K562 (cell line): Measurements from ENCODE around the gene PPP6R1. TPM values are rescaled to one million over a fixed set of nuclear protein-coding genes. Genes with fewer than 3 reads are reported as not detected.

ENCODE experiments used
- CBX1 ChIP-seq: sonication (generic); IDR thresholded peaks from 2 replicates; pipeline ENCODE4 v1.6.1; 2016; ENCODE audit warnings: antibody characterized with exemption, low read depth, mild to moderate bottlenecking
- FOXA3 ChIP-seq, 2 experiments: fragments of 450-650 bp in 1 of 2; sonication (generic) in 1 of 2; formaldehyde crosslinking; IDR thresholded peaks in 1 of 2; conservative IDR thresholded peaks in 1 of 2; 2 replicates each; pipeline versions ENCODE4 v1.4.0 to v1.8.0; 2020 to 2022; ENCODE audit warnings: mild to moderate bottlenecking in 2 of 2, missing genetic modification reagents in 1 of 2
- KAT2B ChIP-seq: IDR thresholded peaks from one replicate; pipeline ENCODE4 v1.6.1; 2012; ENCODE audit warnings: low read depth, mild to moderate bottlenecking, control low read depth, inconsistent platforms, low read length, moderate library complexity
- ZNF232 ChIP-seq: sonication (generic); formaldehyde crosslinking; IDR thresholded peaks from 2 replicates; pipeline ENCODE4 v1.8.0; 2022; ENCODE audit warnings: mild to moderate bottlenecking, missing genetic modification reagents
- polyA plus RNA-seq, 8 experiments: library from polyadenylated mRNA; depleted of rRNA in 4 of 8; stranded (reverse) in 5 of 8; unstranded in 3 of 8; fragments of >200 nt; fragmentation: Nextera tagmentation in 2 of 8; fragmentation: Illumina TruSeq in 1 of 8; extraction: Ambion mirVana in 2 of 8; extraction: Trizol in 1 of 8; gene quantifications; 2 replicates each; pipeline versions ENCODE4 v1.2.1 to v1.2.3, GENCODE V29; 2011 to 2014; ENCODE audit warnings: inconsistent platforms in 1 of 8, missing spikeins in 1 of 8
- total RNA-seq, 7 experiments: library from RNA; depleted of rRNA in 6 of 7; stranded (reverse); fragments of >200 nt in 6 of 7; fragmentation: Illumina TruSeq in 2 of 7; extraction: Trizol in 2 of 7; gene quantifications; 2 replicates each; pipeline versions ENCODE4 v1.2.1 to v1.2.3, GENCODE V29; 2011 to 2021; ENCODE audit warnings: low replicate concordance in 1 of 7
- TF ChIP-seq, protein P1 (sequence below): fragments of 450-650 bp; IDR thresholded peaks from one replicate; pipeline ENCODE4 v1.6.1; 2018; ENCODE audit warnings: mild to moderate bottlenecking, moderate library complexity; ENCODE audit not compliant: partially characterized antibody
- TF ChIP-seq, protein P2 (sequence below): fragments of 450-650 bp; IDR thresholded peaks from 2 replicates; pipeline ENCODE4 v1.6.1; 2016; ENCODE audit warnings: mild to moderate bottlenecking, moderate library complexity

PPP6R1 gene
- total and polyA plus RNA-seq, 9 of the 15 experiments (the other 6 are each of a cell fraction or from before 2014, with no cell fraction given) = 0.48 to 135 (median 37.2) TPM

DNA sequence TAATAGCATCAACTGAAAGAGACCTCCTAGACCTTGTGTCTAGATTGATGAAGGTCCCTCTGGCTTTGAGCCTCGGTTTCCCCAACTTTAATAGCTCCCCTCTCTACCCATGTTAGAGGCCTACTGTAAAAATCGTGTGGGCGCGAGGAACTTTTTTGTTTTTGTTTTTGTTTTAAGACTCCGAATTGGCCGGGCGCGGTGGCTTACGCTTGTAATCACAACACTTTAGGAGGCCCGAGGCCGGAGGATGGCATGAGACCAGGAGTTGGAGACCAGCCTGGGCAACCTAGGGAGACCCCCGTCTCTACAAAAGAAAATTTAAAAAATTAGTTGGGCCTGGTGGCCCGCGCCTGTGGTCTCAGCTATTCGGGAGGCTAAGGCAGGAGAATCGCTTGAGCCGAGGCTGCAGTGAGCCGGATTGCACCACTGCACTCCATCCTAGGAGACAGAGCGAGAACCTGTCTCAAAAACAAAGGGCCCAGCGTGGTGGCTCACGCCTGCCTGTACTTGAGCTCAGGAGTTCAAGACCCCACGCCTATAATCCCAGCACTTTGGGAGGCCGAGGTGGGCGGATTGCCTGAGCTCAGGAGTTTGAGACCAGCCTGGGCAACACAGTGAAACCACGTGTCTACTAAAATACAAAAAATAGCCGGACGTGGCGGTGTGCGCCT lies 858 bp upstream of the PPP6R1 start (continued):
- no peak for TF ChIP-seq CBX1
- TF ChIP-seq FOXA3 (CRISPR knock-in tag; conservative IDR thresholded peaks at IDR 0.05 in 1 of 2, IDR thresholded peaks at IDR 0.05 in 1 of 2) = 0 out of 4 replicates have a peak, but pooled peaks of 1 of the 2 experiments have one; percentile 48
- TF ChIP-seq, protein P1, sequence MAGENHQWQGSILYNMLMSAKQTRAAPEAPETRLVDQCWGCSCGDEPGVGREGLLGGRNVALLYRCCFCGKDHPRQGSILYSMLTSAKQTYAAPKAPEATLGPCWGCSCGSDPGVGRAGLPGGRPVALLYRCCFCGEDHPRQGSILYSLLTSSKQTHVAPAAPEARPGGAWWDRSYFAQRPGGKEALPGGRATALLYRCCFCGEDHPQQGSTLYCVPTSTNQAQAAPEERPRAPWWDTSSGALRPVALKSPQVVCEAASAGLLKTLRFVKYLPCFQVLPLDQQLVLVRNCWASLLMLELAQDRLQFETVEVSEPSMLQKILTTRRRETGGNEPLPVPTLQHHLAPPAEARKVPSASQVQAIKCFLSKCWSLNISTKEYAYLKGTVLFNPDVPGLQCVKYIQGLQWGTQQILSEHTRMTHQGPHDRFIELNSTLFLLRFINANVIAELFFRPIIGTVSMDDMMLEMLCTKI = no peak
- TF ChIP-seq ZNF232 (CRISPR knock-in tag) = no peak
- no peak for TF ChIP-seq KAT2B
- TF ChIP-seq, protein P2, sequence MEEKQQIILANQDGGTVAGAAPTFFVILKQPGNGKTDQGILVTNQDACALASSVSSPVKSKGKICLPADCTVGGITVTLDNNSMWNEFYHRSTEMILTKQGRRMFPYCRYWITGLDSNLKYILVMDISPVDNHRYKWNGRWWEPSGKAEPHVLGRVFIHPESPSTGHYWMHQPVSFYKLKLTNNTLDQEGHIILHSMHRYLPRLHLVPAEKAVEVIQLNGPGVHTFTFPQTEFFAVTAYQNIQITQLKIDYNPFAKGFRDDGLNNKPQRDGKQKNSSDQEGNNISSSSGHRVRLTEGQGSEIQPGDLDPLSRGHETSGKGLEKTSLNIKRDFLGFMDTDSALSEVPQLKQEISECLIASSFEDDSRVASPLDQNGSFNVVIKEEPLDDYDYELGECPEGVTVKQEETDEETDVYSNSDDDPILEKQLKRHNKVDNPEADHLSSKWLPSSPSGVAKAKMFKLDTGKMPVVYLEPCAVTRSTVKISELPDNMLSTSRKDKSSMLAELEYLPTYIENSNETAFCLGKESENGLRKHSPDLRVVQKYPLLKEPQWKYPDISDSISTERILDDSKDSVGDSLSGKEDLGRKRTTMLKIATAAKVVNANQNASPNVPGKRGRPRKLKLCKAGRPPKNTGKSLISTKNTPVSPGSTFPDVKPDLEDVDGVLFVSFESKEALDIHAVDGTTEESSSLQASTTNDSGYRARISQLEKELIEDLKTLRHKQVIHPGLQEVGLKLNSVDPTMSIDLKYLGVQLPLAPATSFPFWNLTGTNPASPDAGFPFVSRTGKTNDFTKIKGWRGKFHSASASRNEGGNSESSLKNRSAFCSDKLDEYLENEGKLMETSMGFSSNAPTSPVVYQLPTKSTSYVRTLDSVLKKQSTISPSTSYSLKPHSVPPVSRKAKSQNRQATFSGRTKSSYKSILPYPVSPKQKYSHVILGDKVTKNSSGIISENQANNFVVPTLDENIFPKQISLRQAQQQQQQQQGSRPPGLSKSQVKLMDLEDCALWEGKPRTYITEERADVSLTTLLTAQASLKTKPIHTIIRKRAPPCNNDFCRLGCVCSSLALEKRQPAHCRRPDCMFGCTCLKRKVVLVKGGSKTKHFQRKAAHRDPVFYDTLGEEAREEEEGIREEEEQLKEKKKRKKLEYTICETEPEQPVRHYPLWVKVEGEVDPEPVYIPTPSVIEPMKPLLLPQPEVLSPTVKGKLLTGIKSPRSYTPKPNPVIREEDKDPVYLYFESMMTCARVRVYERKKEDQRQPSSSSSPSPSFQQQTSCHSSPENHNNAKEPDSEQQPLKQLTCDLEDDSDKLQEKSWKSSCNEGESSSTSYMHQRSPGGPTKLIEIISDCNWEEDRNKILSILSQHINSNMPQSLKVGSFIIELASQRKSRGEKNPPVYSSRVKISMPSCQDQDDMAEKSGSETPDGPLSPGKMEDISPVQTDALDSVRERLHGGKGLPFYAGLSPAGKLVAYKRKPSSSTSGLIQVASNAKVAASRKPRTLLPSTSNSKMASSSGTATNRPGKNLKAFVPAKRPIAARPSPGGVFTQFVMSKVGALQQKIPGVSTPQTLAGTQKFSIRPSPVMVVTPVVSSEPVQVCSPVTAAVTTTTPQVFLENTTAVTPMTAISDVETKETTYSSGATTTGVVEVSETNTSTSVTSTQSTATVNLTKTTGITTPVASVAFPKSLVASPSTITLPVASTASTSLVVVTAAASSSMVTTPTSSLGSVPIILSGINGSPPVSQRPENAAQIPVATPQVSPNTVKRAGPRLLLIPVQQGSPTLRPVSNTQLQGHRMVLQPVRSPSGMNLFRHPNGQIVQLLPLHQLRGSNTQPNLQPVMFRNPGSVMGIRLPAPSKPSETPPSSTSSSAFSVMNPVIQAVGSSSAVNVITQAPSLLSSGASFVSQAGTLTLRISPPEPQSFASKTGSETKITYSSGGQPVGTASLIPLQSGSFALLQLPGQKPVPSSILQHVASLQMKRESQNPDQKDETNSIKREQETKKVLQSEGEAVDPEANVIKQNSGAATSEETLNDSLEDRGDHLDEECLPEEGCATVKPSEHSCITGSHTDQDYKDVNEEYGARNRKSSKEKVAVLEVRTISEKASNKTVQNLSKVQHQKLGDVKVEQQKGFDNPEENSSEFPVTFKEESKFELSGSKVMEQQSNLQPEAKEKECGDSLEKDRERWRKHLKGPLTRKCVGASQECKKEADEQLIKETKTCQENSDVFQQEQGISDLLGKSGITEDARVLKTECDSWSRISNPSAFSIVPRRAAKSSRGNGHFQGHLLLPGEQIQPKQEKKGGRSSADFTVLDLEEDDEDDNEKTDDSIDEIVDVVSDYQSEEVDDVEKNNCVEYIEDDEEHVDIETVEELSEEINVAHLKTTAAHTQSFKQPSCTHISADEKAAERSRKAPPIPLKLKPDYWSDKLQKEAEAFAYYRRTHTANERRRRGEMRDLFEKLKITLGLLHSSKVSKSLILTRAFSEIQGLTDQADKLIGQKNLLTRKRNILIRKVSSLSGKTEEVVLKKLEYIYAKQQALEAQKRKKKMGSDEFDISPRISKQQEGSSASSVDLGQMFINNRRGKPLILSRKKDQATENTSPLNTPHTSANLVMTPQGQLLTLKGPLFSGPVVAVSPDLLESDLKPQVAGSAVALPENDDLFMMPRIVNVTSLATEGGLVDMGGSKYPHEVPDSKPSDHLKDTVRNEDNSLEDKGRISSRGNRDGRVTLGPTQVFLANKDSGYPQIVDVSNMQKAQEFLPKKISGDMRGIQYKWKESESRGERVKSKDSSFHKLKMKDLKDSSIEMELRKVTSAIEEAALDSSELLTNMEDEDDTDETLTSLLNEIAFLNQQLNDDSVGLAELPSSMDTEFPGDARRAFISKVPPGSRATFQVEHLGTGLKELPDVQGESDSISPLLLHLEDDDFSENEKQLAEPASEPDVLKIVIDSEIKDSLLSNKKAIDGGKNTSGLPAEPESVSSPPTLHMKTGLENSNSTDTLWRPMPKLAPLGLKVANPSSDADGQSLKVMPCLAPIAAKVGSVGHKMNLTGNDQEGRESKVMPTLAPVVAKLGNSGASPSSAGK = peak; percentile 58; the same call in 1 of the 2 replicates
